Panc1 (cell line): ENCODE data around the gene MSI2. TPM values are rescaled to one million over a fixed set of nuclear protein-coding genes. Genes with fewer than 3 reads are reported as not detected.

Experiments
- ATAC-seq: fragments of 200-7000 bp; cut with Tn5 transposase; 2 replicates; pipeline ENCODE4 v1.9.1; 2020; ENCODE audit warnings: mild to moderate bottlenecking, moderate library complexity
- BruUV-seq: library from RNA; stranded (reverse); fragments of 400-500 nt; replicated peaks from 2 replicates; lab custom pipeline; 2021; lab: Mats Ljungman, UMichigan
- CTCF ChIA-PET: fragments of 300-600 bp; sonication (Branson Sonifier 250); formaldehyde crosslinking; loops from one replicate; lab custom pipeline; 2022; ENCODE audit warnings: antibody characterized with exemption; lab: Charles Lee
- POLR2A ChIA-PET: fragments of 300-600 bp; sonication (Branson Sonifier 250); formaldehyde crosslinking; loops from one replicate; lab custom pipeline; 2022; ENCODE audit warnings: antibody characterized with exemption; lab: Charles Lee
- DNase-seq: peaks from one replicate; pipeline ENCODE4 v3.0.0-alpha.2; 2010; ENCODE audit warnings: low read depth, low spot score
- H3K27ac ChIP-seq: 2 replicates; pipeline ENCODE4 v1.5.1; 2011; ENCODE audit warnings: mild to moderate bottlenecking, low read length, inconsistent platforms
- H3K27me3 ChIP-seq: fragments of 200-500 bp; sonication (Bioruptor generic); 2 replicates; pipeline ENCODE4 v1.6.0; 2014; ENCODE audit warnings: low read length, inconsistent platforms; ENCODE audit not compliant: control insufficient read depth, insufficient read depth
- H3K36me3 ChIP-seq: fragments of 200-500 bp; sonication (Bioruptor generic); 2 replicates; pipeline ENCODE4 v1.5.1; 2014; ENCODE audit warnings: inconsistent platforms, mild to moderate bottlenecking, low read length, moderate library complexity; ENCODE audit not compliant: control insufficient read depth, insufficient read depth
- H3K4me1 ChIP-seq: 2 replicates; pipeline ENCODE4 v1.5.1; 2011; ENCODE audit warnings: inconsistent platforms, mild to moderate bottlenecking, low read length, moderate library complexity; ENCODE audit not compliant: control insufficient read depth, insufficient read depth
- H3K4me3 ChIP-seq, 2 experiments: 2 replicates each; pipeline ENCODE4 v1.5.1; 2011 to 2012; ENCODE audit warnings: low read depth in 2 of 2, low read length in 2 of 2, mild to moderate bottlenecking in 2 of 2, inconsistent platforms in 1 of 2, moderate library complexity in 1 of 2
- H3K9me3 ChIP-seq: fragments of 200-500 bp; sonication (Bioruptor generic); 2 replicates; pipeline ENCODE4 v1.5.1; 2014; ENCODE audit warnings: low read depth, mild to moderate bottlenecking, inconsistent platforms, low read length, moderate library complexity; ENCODE audit not compliant: control insufficient read depth, insufficient read depth
- POLR2AphosphoS5 ChIP-seq: IDR thresholded peaks from 2 replicates; pipeline ENCODE4 v1.6.1; 2012; ENCODE audit warnings: mild to moderate bottlenecking, low read depth, low read length, moderate library complexity
- SIN3A ChIP-seq: IDR thresholded peaks from 2 replicates; pipeline ENCODE4 v1.6.1; 2012; ENCODE audit warnings: low read depth, mild to moderate bottlenecking, low read length, moderate library complexity, borderline replicate concordance; ENCODE audit not compliant: insufficient read depth
- TCF7L2 ChIP-seq: IDR thresholded peaks from 2 replicates; pipeline ENCODE4 v1.6.1; 2011; ENCODE audit warnings: mild to moderate bottlenecking, low read depth, low read length, inconsistent platforms
- in situ Hi-C: cut with HindIII; loops from 2 replicates; pipeline ENCODE4 v1.10.0; 2016; ENCODE audit warnings: low sequenced_read_pairs, low pct_unique_long_range_greater_than_20kb
- intact Hi-C: fragments of 100-400 bp; cut with micrococcal nuclease; formaldehyde crosslinking; loops from one replicate; pipeline ENCODE4 v1.10.0; 2022; ENCODE audit not compliant: unreplicated experiment
- total RNA-seq: library from RNA; stranded (reverse); gene quantifications from one replicate; pipeline ENCODE4 v1.2.1, GENCODE V29; 2021; ENCODE audit not compliant: unreplicated experiment
- TF ChIP-seq, protein P1 (sequence below): fragments of 450-650 bp; IDR thresholded peaks from 2 replicates; pipeline ENCODE4 v1.5.1; 2017; ENCODE audit warnings: mild to moderate bottlenecking
- TF ChIP-seq, protein P2 (sequence below), 2 experiments: IDR thresholded peaks; 2 replicates each; pipeline ENCODE4 v1.6.1; 2011 to 2012; ENCODE audit warnings: low read depth in 2 of 2, control low read depth in 1 of 2, low read length in 1 of 2, mild to moderate bottlenecking in 1 of 2, moderate library complexity in 1 of 2; ENCODE audit not compliant: insufficient read depth in 1 of 2

The MSI2 gene
- total RNA-seq, 1 experiment from 2014 or later = 38.5 TPM

DNA sequence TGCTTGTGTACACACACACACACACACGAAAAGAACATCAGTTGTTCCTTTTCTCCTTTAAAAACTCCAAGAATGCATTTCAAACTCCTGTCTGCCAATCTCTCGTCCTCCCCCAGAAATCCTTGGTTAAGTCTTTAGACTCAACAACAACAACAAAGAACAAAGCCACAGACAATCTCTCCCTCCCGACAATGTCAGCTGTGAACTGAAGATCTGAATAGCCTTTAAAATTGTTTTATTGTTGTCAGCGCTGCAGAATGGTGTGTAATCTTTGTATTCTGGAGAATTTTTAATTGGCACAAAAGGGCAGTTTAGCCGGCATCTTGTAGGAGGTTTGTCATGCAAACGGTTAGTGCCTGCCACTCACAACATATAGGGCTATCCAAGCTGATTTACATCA, 219.5 kb downstream of the MSI2 start:
- H3K9me3 ChIP-seq = no peaks in the 10 kb centered on the region
- intact Hi-C loops = no loop called here
- ATAC-seq (no peak), DNase-seq (no peak)
- BruUV-seq = no TSS peak
- H3K27me3 ChIP-seq = no peaks in the 10 kb centered on the region
- no peak overlapping the region for H3K27ac ChIP-seq
- no peak overlapping the region for H3K4me3 ChIP-seq
- in situ Hi-C loops = no loop called here
- TF ChIP-seq, protein P1, sequence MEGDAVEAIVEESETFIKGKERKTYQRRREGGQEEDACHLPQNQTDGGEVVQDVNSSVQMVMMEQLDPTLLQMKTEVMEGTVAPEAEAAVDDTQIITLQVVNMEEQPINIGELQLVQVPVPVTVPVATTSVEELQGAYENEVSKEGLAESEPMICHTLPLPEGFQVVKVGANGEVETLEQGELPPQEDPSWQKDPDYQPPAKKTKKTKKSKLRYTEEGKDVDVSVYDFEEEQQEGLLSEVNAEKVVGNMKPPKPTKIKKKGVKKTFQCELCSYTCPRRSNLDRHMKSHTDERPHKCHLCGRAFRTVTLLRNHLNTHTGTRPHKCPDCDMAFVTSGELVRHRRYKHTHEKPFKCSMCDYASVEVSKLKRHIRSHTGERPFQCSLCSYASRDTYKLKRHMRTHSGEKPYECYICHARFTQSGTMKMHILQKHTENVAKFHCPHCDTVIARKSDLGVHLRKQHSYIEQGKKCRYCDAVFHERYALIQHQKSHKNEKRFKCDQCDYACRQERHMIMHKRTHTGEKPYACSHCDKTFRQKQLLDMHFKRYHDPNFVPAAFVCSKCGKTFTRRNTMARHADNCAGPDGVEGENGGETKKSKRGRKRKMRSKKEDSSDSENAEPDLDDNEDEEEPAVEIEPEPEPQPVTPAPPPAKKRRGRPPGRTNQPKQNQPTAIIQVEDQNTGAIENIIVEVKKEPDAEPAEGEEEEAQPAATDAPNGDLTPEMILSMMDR = no peak
- no peak for TF ChIP-seq POLR2AphosphoS5
- TF ChIP-seq, protein P2, sequence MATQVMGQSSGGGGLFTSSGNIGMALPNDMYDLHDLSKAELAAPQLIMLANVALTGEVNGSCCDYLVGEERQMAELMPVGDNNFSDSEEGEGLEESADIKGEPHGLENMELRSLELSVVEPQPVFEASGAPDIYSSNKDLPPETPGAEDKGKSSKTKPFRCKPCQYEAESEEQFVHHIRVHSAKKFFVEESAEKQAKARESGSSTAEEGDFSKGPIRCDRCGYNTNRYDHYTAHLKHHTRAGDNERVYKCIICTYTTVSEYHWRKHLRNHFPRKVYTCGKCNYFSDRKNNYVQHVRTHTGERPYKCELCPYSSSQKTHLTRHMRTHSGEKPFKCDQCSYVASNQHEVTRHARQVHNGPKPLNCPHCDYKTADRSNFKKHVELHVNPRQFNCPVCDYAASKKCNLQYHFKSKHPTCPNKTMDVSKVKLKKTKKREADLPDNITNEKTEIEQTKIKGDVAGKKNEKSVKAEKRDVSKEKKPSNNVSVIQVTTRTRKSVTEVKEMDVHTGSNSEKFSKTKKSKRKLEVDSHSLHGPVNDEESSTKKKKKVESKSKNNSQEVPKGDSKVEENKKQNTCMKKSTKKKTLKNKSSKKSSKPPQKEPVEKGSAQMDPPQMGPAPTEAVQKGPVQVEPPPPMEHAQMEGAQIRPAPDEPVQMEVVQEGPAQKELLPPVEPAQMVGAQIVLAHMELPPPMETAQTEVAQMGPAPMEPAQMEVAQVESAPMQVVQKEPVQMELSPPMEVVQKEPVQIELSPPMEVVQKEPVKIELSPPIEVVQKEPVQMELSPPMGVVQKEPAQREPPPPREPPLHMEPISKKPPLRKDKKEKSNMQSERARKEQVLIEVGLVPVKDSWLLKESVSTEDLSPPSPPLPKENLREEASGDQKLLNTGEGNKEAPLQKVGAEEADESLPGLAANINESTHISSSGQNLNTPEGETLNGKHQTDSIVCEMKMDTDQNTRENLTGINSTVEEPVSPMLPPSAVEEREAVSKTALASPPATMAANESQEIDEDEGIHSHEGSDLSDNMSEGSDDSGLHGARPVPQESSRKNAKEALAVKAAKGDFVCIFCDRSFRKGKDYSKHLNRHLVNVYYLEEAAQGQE (IDR thresholded peaks at IDR 0.05; ENCODE audit: insufficient read depth in 1 of 2, low read depth in 2 of 2, low read length in 1 of 2) = no peak
- no peaks in the 10 kb centered on the region for H3K36me3 ChIP-seq
- H3K4me1 ChIP-seq = no peaks in the 10 kb centered on the region
- POLR2A ChIA-PET = no interaction called here
- CTCF ChIA-PET = no interaction called here

DNA sequence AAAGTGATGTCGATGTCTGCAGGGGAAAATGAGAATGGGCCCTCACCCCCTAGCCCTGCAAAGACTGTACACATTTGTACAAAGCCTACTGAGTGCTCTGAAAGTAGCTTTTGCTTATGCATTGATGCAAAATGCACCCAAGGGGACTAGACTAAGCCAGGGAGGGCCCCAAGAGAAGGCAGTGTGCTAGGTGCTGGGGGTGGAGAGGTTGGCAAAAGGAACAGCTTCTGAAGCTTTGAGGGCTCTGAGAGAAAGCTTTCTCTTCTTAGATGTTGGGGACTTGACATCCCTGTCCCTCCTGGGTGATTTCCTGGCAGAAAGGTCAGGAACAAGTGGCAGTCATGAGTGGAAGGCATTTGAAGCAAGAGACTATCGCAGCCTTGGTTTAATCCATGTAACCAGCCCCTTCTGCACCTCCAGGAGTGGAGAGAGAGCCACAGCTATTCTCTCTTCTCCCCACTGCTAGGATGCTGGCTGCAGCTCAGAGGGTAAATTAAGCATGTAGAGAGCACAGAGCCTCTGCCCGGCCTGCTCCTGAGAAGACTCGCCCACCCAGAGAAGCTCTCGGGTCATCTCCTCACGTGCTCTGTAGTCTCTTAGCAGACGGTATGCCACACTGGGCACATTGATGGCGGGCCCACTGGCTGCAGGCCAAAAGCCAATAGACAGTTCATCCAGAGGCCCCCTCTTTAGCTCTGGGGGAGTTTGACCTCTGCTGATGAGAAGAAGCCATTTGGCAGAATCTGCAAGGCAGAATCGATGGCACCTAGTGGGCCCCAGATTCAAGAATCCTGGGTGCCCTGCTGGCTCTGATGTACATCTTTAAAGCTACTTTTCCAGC, 221.4 kb downstream of the MSI2 start:
- DNase-seq (no peak), ATAC-seq (no peak)
- in situ Hi-C loops (no loop called here), intact Hi-C loops (no loop called here)
- Histone ChIP-seq H3K4me1 (no peaks in the 10 kb centered on the region), H3K9me3 (no peaks in the 10 kb centered on the region), H3K4me3 (no peak overlapping the region), H3K36me3 (no peaks in the 10 kb centered on the region), H3K27me3 (no peaks in the 10 kb centered on the region), H3K27ac (no peak overlapping the region)
- TF ChIP-seq, protein P1 = no peak
- TF ChIP-seq TCF7L2 = no peak
- TF ChIP-seq, protein P2 (IDR thresholded peaks at IDR 0.05; ENCODE audit: insufficient read depth in 1 of 2, low read depth in 2 of 2, low read length in 1 of 2) = no peak
- TF ChIP-seq SIN3A = no peak
- TF ChIP-seq POLR2AphosphoS5 = no peak
- POLR2A ChIA-PET = no interaction called here
- CTCF ChIA-PET = no interaction called here
- BruUV-seq = no TSS peak
